HEK293 (cell line): ENCODE results near the gene ACAD11.

Source experiments
- ATF2 ChIP-seq: fragments of 450-650 bp; formaldehyde crosslinking; IDR thresholded peaks from 2 replicates; pipeline ENCODE4 v1.5.1; 2016; ENCODE audit warnings: missing biosample characterization, missing genetic modification characterization, low read depth
- BCL11B ChIP-seq: fragments of 450-650 bp; formaldehyde crosslinking; IDR thresholded peaks from 2 replicates; pipeline ENCODE4 v1.5.1; 2016; ENCODE audit warnings: low read depth, missing biosample characterization, missing genetic modification characterization
- EGR2 ChIP-seq: fragments of 450-650 bp; formaldehyde crosslinking; IDR thresholded peaks from 2 replicates; pipeline ENCODE4 v1.5.1; 2016; ENCODE audit warnings: low read depth, missing biosample characterization, missing genetic modification characterization
- GFI1B ChIP-seq: fragments of 450-650 bp; formaldehyde crosslinking; IDR thresholded peaks from 2 replicates; pipeline ENCODE4 v1.5.1; 2016; ENCODE audit warnings: missing biosample characterization, missing genetic modification characterization
- MYNN ChIP-seq: fragments of 450-650 bp; formaldehyde crosslinking; IDR thresholded peaks from 2 replicates; pipeline ENCODE4 v1.5.1; 2016; ENCODE audit warnings: missing biosample characterization, missing genetic modification characterization, borderline replicate concordance
- ZFP37 ChIP-seq: fragments of 450-650 bp; formaldehyde crosslinking; IDR thresholded peaks from 2 replicates; pipeline ENCODE4 v1.5.1; 2016; ENCODE audit warnings: missing biosample characterization, missing genetic modification characterization
- ZNF18 ChIP-seq: fragments of 450-650 bp; formaldehyde crosslinking; IDR thresholded peaks from 2 replicates; pipeline ENCODE4 v1.5.1; 2016; ENCODE audit warnings: missing biosample characterization, missing genetic modification characterization
- ZNF558 ChIP-seq: fragments of 450-650 bp; formaldehyde crosslinking; IDR thresholded peaks from 2 replicates; pipeline ENCODE4 v1.5.1; 2016; ENCODE audit warnings: missing biosample characterization, missing genetic modification characterization
- TF ChIP-seq, protein P1 (sequence below): fragments of 450-650 bp; formaldehyde crosslinking; IDR thresholded peaks from 2 replicates; pipeline ENCODE4 v1.5.1; 2016; ENCODE audit warnings: missing biosample characterization, missing genetic modification characterization

GRCh38 chr3:132556508-132557159 lies 103.0 kb downstream of the ACAD11 start:
- TF ChIP-seq ZNF18 (tag by site-specific recombination): no peak
- no peak for TF ChIP-seq BCL11B (tag by site-specific recombination)
- no peak for TF ChIP-seq GFI1B
- TF ChIP-seq EGR2 (tag by site-specific recombination): no peak
- TF ChIP-seq, protein P1, sequence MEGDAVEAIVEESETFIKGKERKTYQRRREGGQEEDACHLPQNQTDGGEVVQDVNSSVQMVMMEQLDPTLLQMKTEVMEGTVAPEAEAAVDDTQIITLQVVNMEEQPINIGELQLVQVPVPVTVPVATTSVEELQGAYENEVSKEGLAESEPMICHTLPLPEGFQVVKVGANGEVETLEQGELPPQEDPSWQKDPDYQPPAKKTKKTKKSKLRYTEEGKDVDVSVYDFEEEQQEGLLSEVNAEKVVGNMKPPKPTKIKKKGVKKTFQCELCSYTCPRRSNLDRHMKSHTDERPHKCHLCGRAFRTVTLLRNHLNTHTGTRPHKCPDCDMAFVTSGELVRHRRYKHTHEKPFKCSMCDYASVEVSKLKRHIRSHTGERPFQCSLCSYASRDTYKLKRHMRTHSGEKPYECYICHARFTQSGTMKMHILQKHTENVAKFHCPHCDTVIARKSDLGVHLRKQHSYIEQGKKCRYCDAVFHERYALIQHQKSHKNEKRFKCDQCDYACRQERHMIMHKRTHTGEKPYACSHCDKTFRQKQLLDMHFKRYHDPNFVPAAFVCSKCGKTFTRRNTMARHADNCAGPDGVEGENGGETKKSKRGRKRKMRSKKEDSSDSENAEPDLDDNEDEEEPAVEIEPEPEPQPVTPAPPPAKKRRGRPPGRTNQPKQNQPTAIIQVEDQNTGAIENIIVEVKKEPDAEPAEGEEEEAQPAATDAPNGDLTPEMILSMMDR: no peak
- no peak for TF ChIP-seq MYNN (tag by site-specific recombination)
- TF ChIP-seq ZNF558 (tag by site-specific recombination): no peak
- no peak for TF ChIP-seq ATF2
- TF ChIP-seq ZFP37 (tag by site-specific recombination): no peak
